ENCODE results near the gene GNRH2. TPM values are rescaled to one million over a fixed set of nuclear protein-coding genes. Genes with fewer than 3 reads are reported as not detected.
"Not testable (repeated sequence)": the region's sequence is repeated elsewhere in the genome, so short reads cannot be mapped to it uniquely, and the experiment has no call there.

GNRH2 gene
- polyA plus RNA-seq, 3 donors from 2014 or later: not detected

GRCh38 chr20:3045816-3046676 lies 2.6 kb downstream of the GNRH2 start, which contains the start of gene MRPS26:
MRPS26 (plus strand) TSS chr20:3046052; CDS start chr20:3046069, 17 bp downstream.
- Mint-ChIP-seq H3K27me3 (ENCODE audit: low read depth in 3 of 3) (peaks cover 6 to 16% (median 7%) of the 10 kb centered on the region in 3 donors), H3K4me3 (peak within 1 kb of the TSS; percentile 81 to 93 (median 85)), H3K4me1 (peaks cover 14 to 16% of the 10 kb centered on the region in 2 donors), H3K36me3 (peaks cover 0 to 14% (median 0%) of the 10 kb centered on the region in 3 donors), H3K9me3 (no peaks in the 10 kb centered on the region), H3K27ac (peak within 1 kb of the TSS; percentile 78 to 87 (median 83))
- peak; percentile 76 to 79 (median 78) for DNase-seq

- H3K9me3 Mint-ChIP-seq: no peaks in the 10 kb centered on the region
- H3K27me3 Mint-ChIP-seq (ENCODE audit: low read depth in 3 of 3): peaks cover 4 to 12% (median 6%) of the 10 kb centered on the region in 3 donors
- no peak for DNase-seq
- H3K4me3 Mint-ChIP-seq: peak overlapping the region; percentile 74 to 93 (median 79)
- H3K36me3 Mint-ChIP-seq: peaks cover 0 to 14% (median 0%) of the 10 kb centered on the region in 3 donors
- H3K4me1 Mint-ChIP-seq: peaks cover 14 to 16% of the 10 kb centered on the region in 2 donors
- H3K27ac Mint-ChIP-seq: peak overlapping the region in 4 of 6 donors; percentile 50 to 80 (median 65)
Observed at GRCh38 chr20:3046677-3047462, 3.4 kb downstream of the GNRH2 start.

- peaks cover 3 to 13% (median 6%) of the 10 kb centered on the region in 3 donors for H3K27me3 Mint-ChIP-seq (ENCODE audit: low read depth in 3 of 3)
- peak overlapping the region in 1 of 6 donors; percentile 35 for H3K27ac Mint-ChIP-seq
- H3K9me3 Mint-ChIP-seq: no peaks in the 10 kb centered on the region
- peaks cover 14 to 16% of the 10 kb centered on the region in 2 donors for H3K4me1 Mint-ChIP-seq
- H3K36me3 Mint-ChIP-seq: peaks cover 0 to 14% (median 0%) of the 10 kb centered on the region in 3 donors
- H3K4me3 Mint-ChIP-seq: peak overlapping the region in 4 of 5 donors; percentile 56 to 93 (median 76)
- no peak for DNase-seq
Observed at GRCh38 chr20:3047486-3048419, 4.3 kb downstream of the GNRH2 start.

DNA sequence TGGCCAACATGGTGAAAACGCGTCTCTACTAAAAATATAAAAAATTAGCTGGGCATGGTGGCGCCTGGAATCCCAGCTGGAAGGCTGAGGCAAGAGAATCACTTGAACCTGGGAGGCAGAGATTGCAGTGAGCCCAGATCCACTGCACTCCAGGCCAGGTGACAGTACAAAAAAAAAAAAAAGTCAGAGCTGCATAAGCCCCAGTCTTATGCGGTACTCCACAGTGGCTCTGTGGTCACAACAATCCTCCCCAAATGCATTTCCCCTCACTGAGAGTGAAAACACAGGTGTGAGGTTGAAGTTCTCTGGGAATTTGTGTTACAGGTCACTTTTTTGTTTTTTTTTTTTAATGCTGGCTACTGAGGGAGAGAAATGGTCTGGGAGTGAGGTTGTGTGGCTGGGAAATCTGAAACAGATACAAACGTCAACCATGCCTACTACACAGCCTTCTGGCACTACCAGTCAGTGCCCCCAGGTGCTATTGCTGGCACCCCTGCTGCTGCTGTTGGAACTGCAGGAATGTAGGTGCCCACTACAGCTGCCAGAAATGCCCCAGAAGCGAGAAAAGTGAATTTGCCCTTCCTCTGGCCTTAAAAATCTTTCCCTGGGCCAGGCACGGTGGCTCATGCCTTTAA lies 8.1 kb downstream of the GNRH2 start:
- no peak overlapping the region for H3K27ac Mint-ChIP-seq
- DNase-seq: no peak
- no peaks in the 10 kb centered on the region for H3K9me3 Mint-ChIP-seq
- H3K27me3 Mint-ChIP-seq (ENCODE audit: low read depth in 3 of 3): peaks cover 0 to 3% (median 0%) of the 10 kb centered on the region in 3 donors
- peaks cover 6 to 7% of the 10 kb centered on the region in 2 donors for H3K4me1 Mint-ChIP-seq
- no peak overlapping the region for H3K4me3 Mint-ChIP-seq
- H3K36me3 Mint-ChIP-seq: peaks cover 0 to 14% (median 0%) of the 10 kb centered on the region in 3 donors

DNA sequence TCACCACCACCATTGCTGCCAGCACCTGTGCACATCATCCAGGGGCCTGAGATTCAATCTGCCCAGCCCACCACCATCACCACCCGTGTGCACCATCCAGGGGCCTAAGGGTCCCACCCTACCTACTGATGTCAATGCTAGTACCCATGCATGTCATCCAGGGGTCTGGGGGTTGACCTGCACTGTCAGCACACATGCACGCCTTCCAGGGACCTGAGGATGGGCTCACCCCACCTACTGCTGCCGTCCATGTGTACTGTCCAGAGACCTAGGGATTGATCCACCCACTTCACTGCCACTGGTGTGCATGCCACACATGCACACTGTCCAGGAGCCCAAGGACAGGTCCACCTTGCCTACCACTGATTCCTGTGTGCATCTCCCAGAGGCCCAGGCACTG lies 16.1 kb downstream of the GNRH2 start:
- H3K4me1 Mint-ChIP-seq: no peaks in the 10 kb centered on the region
- peaks cover 0 to 2% (median 1%) of the 10 kb centered on the region in 3 donors for H3K27me3 Mint-ChIP-seq (ENCODE audit: low read depth in 3 of 3)
- H3K4me3 Mint-ChIP-seq: no peak overlapping the region
- DNase-seq: no peak
- no peak overlapping the region for H3K27ac Mint-ChIP-seq
- no peaks in the 10 kb centered on the region for H3K9me3 Mint-ChIP-seq
- no peaks in the 10 kb centered on the region for H3K36me3 Mint-ChIP-seq

DNA sequence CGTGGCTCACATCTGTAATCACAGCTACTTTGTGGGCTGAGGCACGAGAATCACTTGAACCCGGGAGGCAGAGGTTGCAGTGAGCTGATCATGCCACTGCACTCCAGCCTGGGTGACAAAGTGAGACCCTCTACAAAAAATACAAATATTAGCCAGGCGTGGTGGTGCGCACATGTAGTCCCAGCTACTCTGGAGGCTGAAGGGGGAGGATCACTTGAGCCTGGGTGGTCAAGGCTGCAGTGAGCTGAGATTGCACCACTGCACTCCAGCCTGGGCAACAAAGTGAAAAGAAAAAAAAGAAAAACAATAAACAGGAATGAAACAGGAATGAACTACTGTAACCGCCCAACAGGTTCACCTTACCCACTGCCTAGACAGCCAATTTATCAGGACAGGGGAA lies 20.7 kb downstream of the GNRH2 start:
- H3K4me1 Mint-ChIP-seq; H3K36me3 Mint-ChIP-seq; H3K27ac Mint-ChIP-seq; DNase-seq; H3K9me3 Mint-ChIP-seq; H3K4me3 Mint-ChIP-seq; H3K27me3 Mint-ChIP-seq (ENCODE audit: low read depth in 3 of 3): not testable (repeated sequence)

GRCh38 chr20:3067139-3068014 lies 24.0 kb downstream of the GNRH2 start:
- Mint-ChIP-seq H3K27ac (no peak overlapping the region), H3K36me3 (peaks cover 0 to 3% (median 0%) of the 10 kb centered on the region in 3 donors), H3K4me1 (peaks cover 7 to 11% of the 10 kb centered on the region in 2 donors), H3K4me3 (no peak overlapping the region), H3K27me3 (ENCODE audit: low read depth in 3 of 3) (peaks cover 1 to 6% (median 5%) of the 10 kb centered on the region in 3 donors), H3K9me3 (no peaks in the 10 kb centered on the region)
- no peak for DNase-seq

GRCh38 chr20:3068075-3068474 lies 24.7 kb downstream of the GNRH2 start:
- DNase-seq: no peak
- Mint-ChIP-seq H3K4me1 (peaks cover 9 to 13% of the 10 kb centered on the region in 2 donors), H3K4me3 (no peak overlapping the region), H3K27ac (no peak overlapping the region), H3K9me3 (no peaks in the 10 kb centered on the region), H3K27me3 (ENCODE audit: low read depth in 3 of 3) (peaks cover 1 to 7% (median 5%) of the 10 kb centered on the region in 3 donors), H3K36me3 (peaks cover 0 to 3% (median 0%) of the 10 kb centered on the region in 3 donors)

DNA sequence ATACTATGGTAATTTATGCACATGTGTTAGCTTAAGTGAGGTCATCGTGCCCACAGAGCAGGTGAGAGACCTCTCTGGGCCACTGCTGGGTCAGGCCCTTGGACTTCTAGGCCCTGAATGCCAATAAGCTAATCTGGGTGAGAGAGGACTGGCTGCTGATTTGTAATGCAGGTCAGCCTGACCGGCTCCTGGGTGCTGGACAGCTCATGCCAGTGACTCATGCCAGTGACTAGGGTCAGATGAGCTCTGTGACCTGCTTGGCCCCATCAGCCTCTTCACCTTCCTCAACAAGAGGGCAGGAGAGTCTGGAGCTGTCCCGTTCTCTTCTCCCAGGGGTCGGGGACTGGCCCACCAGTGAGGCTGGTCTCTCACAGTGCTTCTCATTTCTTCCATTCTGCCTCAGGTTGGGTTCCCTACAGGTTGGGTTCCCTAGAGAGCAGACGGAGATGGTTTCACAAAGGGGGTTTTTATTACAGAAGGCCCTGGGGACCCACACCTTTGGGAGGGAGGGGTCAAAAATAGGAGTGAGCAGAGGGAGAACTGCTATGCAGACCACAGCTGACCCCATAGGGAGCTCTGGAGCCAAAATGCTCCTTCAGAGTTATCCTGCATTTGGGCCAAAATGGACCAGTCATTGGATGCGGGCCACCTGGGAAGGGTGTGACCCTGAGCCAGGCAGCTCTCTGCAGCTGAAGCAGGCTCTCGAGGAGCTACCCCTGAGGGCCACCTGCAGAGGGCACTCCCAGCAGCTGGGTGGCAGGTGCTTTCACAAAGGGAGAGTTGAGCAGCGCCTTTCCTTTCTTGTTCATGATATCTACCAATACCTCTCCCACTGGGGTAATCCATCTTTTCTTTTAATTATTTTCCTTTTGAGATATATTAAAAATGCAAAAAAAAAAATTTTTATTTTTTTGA lies 25.8 kb downstream of the GNRH2 start:
- Mint-ChIP-seq H3K27ac (no peak overlapping the region), H3K27me3 (ENCODE audit: low read depth in 3 of 3) (peaks cover 1 to 8% (median 5%) of the 10 kb centered on the region in 3 donors), H3K36me3 (peaks cover 0 to 3% (median 0%) of the 10 kb centered on the region in 3 donors), H3K4me3 (no peak overlapping the region), H3K9me3 (no peaks in the 10 kb centered on the region), H3K4me1 (peaks cover 9 to 13% of the 10 kb centered on the region in 2 donors)
- DNase-seq: no peak

DNA sequence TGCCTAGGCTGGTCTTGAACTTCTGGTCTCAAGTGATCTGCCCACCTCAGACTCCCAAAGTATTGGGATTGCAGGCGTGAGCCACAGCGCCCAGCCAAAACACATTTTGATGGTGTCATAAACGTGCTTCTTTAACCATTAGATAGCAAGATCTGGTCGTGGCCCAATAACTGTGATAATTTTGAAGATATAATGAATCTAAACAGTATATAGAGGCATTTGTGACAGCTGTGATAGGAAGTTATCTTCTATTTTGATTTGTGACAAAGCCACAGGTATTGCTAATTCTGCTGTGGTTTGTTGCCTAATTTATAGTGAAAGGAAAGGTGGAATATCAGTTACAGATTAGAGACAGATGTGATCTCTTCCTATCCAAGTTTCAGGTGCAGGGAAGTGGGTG lies 27.3 kb downstream of the GNRH2 start:
- Mint-ChIP-seq H3K27me3 (ENCODE audit: low read depth in 3 of 3) (peaks cover 1 to 12% (median 4%) of the 10 kb centered on the region in 3 donors), H3K4me3 (peak overlapping the region; percentile 77 to 87 (median 83)), H3K36me3 (peaks cover 0 to 3% (median 2%) of the 10 kb centered on the region in 3 donors), H3K4me1 (peaks cover 9 to 13% of the 10 kb centered on the region in 2 donors), H3K9me3 (no peaks in the 10 kb centered on the region), H3K27ac (peak overlapping the region in 4 of 6 donors; percentile 42 to 77 (median 59))
- DNase-seq: no peak

DNA sequence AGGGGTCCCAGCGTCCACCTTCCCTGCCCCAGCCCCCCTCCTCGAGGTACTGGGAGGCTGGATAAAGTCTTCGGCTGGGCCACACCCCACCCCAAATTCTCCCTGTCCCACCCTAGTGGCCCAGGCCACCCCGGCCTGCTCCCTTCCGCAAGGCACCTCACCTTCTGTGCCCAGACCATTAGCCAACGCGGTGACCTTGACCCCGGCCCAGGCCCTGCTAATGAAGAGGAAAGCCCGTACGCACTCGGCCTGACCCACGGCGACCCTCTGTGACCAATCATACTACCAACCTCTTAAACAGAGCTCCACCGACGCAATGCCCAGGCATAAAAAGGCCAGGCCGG lies 27.8 kb downstream of the GNRH2 start:
- Mint-ChIP-seq H3K27me3 (ENCODE audit: low read depth in 3 of 3) (peaks cover 1 to 12% (median 4%) of the 10 kb centered on the region in 3 donors), H3K4me1 (peaks cover 9 to 13% of the 10 kb centered on the region in 2 donors), H3K9me3 (no peaks in the 10 kb centered on the region), H3K4me3 (peak overlapping the region; percentile 53 to 87 (median 83)), H3K36me3 (peaks cover 0 to 3% (median 3%) of the 10 kb centered on the region in 3 donors), H3K27ac (peak overlapping the region in 1 of 6 donors; percentile 42)
- DNase-seq: no peak

Data from immature natural killer cell (primary cell).